GM18507 (cell line): ENCODE results near the gene H6PD.
A peak's percentile ranks its signal among the peaks of the same experiment; 100 is the strongest.
"Not testable (repeated sequence)": the region's sequence is repeated elsewhere in the genome, so short reads cannot be mapped to it uniquely, and the experiment has no call there.

Experiments used
- DNase-seq: peaks from one replicate; pipeline ENCODE4 v3.0.0; 2011; ENCODE audit warnings: low read depth; ENCODE audit not compliant: insufficient read length; ENCODE audit errors: extremely low spot score
- FAIRE-seq: peaks from 2 replicates; lab custom pipeline; 2011; peaks lifted over from hg19 to GRCh38; lab: Jason Lieb, UNC

The H6PD gene

DNA sequence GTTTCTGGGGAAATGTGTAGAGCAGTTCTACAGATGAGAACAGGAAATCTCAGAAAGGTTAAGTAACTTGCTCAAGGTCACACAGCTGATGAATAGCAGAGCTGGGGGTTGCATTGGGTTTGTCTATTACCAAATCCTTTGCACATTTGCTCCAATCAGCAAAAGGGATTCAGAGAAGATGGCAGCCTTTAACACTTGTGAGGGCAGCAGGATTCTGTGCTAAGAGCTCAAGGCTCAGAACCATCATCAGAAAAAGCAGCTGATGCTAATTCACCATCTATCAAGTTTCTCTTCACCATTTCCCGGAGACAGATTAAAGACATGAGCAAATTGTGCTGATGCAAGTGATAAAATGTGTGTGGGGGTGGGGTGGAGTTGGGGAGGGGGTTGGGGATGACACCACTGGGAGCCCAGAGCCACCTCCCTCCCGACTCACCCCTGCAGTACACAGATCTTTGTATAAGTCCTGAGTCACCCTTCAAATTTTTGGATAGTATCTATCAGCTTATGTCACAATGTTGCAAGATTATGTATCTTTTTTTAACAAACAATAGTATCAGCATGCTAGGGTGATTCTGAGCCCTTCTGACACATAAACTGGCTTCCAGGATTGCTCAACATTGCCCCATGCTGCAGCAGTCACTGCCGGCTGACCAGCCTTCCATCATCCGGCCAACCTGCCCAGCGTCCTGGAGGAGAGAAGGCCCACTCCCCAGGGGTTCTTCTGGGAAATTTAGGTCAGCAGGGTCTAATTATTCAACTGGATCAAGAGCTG lies 55.3 kb downstream of the H6PD start:
- FAIRE-seq (no peak), DNase-seq (no peak)

- FAIRE-seq, result no peak
- DNase-seq, result no peak
Observed at GRCh38 chr1:9291914-9292360, 57.4 kb downstream of the H6PD start.

- peak; percentile 35 for DNase-seq
- FAIRE-seq, result no peak
Observed at GRCh38 chr1:9292361-9293240, 58.0 kb downstream of the H6PD start, which contains the start of gene SPSB1. SPSB1 (plus strand) TSS chr1:9292894; CDS start chr1:9355892, 62,998 bp downstream.

DNA sequence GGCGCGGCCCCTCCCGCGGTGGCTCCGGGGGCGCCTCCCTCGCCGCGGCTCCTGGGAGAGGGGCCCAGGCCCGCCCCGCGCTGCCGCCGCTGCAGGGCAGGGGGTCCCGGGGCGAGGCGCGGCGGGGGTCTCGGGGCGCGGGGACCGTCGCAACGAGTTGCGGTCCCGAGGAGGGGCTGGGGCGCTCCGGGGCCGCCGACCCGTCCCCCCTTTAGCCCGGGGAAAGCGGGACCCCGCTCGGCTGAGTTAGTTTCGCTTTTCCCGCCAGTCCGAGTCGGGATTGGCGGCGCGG lies 58.6 kb downstream of the H6PD start:
- FAIRE-seq (no peak), DNase-seq (no peak)

DNA sequence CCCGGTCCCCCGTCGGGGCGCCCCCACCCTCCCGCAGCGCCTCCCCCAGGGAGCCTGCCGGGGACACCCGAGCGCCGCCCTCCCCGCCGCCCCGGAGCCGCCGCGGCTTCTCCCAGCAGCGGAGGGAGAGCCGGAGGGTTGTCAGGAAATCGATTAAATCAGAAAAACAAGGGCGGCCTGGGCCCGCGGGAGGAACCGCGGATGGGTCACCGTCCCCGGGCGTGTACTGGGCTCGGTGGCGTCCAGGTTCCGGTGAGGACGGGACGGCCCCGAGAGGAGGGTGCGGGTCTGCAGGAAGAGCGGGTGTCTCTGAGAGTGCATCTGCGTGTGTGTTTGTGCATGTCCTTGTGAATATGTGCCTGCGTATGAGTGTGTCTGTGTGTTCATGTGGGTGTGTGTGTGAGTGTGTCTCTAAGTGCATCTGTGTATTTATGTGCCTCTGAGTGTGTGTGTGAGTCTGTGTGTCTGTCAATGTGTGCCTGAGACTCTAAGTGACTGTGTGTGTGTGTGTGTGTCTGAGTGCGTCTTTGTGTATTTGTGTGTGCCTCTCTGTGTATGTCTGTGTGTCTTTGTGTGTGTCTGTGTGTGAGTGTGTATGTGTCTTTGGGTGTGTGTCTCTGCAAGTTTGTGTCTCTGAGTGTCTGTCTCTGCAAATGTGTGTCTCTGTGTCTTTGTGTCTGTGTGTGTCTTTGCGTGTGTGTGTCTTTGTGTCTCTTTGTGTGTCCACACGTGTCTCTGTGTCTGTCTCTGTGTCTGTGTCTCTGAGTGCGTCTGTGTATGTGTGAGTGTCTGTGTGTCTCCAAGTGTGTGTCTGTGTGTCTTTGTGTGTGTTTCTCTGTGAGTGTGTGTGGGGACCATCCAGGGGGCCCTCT lies 59.2 kb downstream of the H6PD start:
- DNase-seq (no peak), FAIRE-seq (no peak)

DNA sequence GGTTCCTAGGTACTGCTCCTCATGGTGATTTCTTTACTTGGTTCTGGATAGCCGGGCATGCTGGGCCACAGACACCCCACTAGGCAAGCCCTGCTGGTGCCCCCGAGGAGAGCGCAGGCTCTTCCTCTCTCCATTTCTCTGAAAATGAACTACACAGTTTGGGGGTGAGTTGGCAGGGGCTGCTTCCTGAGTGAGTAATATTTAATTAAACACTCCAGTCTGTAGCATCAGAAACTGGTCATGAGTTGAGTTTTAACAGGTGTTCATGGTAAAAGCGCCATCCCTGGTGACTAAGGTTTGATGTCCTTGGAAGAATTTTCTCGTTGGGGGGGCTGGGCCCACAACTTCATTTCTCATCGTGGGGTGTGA lies 59.8 kb downstream of the H6PD start:
- no peak for FAIRE-seq
- DNase-seq, result no peak

DNA sequence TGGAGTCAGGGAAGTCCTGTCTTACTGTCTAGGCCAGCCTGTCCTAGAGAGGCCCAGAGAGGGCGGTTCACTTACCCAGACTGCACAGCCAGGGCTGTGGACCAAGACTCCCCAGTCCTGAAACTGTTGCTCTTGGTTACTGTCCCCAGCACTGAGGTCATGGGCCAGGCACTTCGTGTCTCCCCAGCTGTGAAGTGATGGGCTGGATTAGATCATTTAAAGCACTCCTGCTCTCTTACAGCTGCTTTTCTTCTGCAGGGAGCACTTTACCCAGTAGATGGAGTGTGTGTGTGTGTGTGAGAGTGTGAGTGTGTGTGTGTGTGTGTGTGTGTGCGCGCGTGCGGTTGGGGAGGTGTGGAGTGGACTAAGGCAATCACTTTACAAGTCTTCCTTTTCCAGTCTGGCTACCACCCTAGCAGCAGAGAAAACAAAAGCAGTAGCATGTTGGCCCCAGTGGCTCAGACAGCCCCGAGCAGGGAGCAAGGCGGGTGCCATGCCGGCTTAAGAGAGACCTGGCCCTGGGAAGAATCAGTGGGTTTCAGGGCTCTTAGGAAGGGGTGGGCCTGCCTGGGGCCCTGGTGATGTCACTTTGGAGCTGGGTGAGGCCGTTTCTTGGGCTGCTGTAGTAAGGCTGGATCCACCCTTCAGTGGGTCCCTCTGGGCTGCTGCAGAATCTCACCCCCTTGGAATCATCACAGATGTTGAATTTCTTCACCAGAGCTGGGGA lies 60.5 kb downstream of the H6PD start:
- DNase-seq (no peak), FAIRE-seq (peak; percentile 44)

- DNase-seq (no peak), FAIRE-seq (no peak)
Observed at GRCh38 chr1:9295884-9296283, 61.3 kb downstream of the H6PD start.

GRCh38 chr1:9296850-9297249 lies 62.3 kb downstream of the H6PD start:
- DNase-seq (no peak), FAIRE-seq (no peak)

GRCh38 chr1:9297831-9298230 lies 63.3 kb downstream of the H6PD start:
- DNase-seq (no peak), FAIRE-seq (no peak)

DNA sequence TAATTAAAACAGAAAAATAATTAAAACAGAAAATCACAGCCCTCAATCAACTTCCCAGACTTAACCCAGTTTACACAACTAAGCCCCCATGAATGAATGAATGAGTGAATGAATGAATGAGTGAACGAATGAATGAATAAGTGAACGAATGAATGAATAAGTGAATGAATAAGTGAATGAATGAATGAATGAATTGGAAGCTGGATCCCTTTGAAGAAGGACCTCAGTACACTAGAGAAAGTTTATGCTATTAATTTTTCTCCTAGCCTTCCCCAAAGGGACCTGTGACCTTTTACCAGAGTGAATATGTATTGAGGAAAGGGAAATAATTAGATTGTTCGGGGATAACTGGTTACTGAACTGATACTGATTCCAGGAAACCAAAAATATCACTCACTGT lies 63.7 kb downstream of the H6PD start:
- no peak for DNase-seq
- no peak for FAIRE-seq

GRCh38 chr1:9299571-9300541 lies 65.3 kb downstream of the H6PD start:
- not testable (repeated sequence) for FAIRE-seq, DNase-seq

GRCh38 chr1:9300573-9300972 lies 66.0 kb downstream of the H6PD start:
- FAIRE-seq (no peak), DNase-seq (no peak)

DNA sequence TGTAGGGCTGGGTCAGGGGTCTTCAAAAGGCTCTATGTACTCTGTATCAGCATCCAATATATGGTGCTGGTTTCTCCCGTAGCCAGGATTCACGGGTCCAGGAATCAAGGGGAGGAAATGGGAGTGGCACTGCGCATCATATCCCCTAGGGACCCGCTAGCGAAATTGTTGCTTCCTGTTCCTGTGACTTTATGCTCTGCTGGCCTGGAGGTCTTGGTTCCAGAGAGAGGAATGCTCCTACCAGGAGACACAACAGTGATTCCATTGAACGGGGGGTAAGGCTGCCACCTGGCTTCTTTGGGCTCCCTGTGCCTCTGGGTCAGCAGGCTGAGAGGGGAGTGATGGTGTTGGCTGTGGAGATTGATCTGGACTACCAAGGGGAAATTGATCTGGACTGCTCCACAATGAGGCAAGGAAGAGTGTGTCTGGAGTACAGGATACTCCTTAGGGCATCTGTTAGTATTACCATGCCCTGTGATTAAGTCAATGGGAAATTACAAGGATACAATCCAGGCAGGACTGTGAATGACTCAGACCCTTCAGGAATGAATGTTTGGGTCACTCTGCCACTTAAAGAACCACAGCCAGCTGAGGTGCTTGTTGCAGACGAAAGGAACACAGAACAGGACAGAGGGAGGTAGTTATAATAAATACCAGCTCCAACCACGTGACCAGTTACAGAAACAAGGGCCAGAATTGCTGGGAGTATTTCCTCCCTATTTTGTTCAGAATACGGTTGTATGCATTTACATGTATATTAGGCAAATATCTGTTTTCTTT lies 68.4 kb downstream of the H6PD start:
- no peak for FAIRE-seq
- DNase-seq, result no peak

GRCh38 chr1:9303916-9304315 lies 69.3 kb downstream of the H6PD start:
- DNase-seq, result no peak
- no peak for FAIRE-seq

DNA sequence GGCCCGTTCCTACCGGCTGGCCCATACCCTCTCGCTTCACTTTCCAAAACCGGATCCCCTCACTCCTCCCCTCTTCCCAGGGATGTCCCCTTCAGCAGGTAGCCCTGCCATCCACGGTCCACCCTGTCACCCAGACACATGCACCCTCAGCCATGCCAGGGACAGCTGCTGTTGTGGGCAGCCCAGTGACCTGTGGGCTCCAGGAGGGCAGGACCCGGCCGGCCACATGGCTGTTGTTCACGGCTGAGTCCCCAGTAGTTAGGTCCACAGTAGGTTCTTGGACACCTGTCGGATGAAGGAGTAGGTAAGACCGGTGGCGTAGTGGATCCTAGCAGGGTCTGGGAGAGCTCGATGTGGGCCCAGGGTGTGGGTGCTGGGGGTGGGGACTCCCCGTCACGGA lies 70.6 kb downstream of the H6PD start:
- DNase-seq, result no peak
- no peak for FAIRE-seq

DNA sequence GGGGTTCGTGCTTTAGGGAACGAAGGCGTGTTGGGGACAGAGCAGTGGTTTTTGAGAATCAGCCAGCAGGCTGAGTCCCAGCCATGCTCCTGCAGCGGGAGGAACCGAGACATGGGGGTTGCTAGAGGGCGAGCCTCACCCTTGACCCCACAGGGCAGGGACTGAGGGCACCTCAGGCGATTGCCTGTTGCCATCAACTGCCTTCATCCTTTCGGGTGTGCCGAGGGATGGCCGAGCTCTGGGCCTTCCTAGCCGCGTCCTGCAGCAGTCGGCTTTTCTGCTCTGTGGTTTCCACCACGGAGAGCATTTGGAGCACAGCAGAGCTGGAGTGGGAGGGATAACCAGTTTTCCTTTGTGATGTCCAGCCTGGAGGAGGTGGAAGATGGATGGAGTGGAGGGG lies 71.4 kb downstream of the H6PD start:
- DNase-seq (no peak), FAIRE-seq (no peak)

DNA sequence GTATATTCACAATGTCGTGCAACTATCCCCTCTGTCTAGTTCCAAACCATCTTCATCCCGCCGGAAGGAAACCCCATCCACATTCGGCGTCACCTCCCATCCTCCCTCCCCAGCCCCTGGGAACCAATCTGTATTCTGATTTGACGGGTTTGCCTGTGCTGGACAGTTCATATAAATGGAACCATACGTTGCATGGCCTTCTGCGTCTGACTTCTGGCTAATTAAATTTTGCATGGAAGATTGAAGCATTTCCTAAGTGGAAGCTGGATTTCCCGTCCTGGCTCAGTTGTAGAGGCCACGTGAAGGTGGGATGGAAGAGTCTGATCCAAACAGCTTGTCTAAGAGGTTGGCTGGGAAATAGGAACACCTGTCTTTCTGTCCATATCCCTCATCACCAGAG lies 72.7 kb downstream of the H6PD start:
- DNase-seq, result no peak
- FAIRE-seq, result no peak
